Measurements from ENCODE around the gene SNTG2. TPM values are rescaled to one million over a fixed set of nuclear protein-coding genes. Genes with fewer than 3 reads are reported as not detected.

Gene SNTG2
- total and polyA plus RNA-seq, 2 of the 13 experiments (the other 11 are each of a cell fraction or from before 2014, with no cell fraction given) = not detected

- TF ChIP-seq, protein P1, sequence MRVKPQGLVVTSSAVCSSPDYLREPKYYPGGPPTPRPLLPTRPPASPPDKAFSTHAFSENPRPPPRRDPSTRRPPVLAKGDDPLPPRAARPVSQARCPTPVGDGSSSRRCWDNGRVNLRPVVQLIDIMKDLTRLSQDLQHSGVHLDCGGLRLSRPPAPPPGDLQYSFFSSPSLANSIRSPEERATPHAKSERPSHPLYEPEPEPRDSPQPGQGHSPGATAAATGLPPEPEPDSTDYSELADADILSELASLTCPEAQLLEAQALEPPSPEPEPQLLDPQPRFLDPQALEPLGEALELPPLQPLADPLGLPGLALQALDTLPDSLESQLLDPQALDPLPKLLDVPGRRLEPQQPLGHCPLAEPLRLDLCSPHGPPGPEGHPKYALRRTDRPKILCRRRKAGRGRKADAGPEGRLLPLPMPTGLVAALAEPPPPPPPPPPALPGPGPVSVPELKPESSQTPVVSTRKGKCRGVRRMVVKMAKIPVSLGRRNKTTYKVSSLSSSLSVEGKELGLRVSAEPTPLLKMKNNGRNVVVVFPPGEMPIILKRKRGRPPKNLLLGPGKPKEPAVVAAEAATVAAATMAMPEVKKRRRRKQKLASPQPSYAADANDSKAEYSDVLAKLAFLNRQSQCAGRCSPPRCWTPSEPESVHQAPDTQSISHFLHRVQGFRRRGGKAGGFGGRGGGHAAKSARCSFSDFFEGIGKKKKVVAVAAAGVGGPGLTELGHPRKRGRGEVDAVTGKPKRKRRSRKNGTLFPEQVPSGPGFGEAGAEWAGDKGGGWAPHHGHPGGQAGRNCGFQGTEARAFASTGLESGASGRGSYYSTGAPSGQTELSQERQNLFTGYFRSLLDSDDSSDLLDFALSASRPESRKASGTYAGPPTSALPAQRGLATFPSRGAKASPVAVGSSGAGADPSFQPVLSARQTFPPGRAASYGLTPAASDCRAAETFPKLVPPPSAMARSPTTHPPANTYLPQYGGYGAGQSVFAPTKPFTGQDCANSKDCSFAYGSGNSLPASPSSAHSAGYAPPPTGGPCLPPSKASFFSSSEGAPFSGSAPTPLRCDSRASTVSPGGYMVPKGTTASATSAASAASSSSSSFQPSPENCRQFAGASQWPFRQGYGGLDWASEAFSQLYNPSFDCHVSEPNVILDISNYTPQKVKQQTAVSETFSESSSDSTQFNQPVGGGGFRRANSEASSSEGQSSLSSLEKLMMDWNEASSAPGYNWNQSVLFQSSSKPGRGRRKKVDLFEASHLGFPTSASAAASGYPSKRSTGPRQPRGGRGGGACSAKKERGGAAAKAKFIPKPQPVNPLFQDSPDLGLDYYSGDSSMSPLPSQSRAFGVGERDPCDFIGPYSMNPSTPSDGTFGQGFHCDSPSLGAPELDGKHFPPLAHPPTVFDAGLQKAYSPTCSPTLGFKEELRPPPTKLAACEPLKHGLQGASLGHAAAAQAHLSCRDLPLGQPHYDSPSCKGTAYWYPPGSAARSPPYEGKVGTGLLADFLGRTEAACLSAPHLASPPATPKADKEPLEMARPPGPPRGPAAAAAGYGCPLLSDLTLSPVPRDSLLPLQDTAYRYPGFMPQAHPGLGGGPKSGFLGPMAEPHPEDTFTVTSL (CRISPR knock-in tag; IDR thresholded peaks at IDR 0.05; ENCODE audit: borderline replicate concordance) = no peak
- no peak for TF ChIP-seq TCF12 (IDR thresholded peaks at IDR 0.05)
- no peak for TF ChIP-seq TCF12 (CRISPR knock-in tag; IDR thresholded peaks at IDR 0.05)
- no peak for TF ChIP-seq ZNF282 (IDR thresholded peaks at IDR 0.05; ENCODE audit: partially characterized antibody)
- no peak for TF ChIP-seq HNRNPL (IDR thresholded peaks at IDR 0.05; ENCODE audit: low read depth, low read length)
- no peak for TF ChIP-seq ZNF441 (CRISPR knock-in tag; IDR thresholded peaks at IDR 0.05; ENCODE audit: borderline replicate concordance)
- TF ChIP-seq, protein P2, sequence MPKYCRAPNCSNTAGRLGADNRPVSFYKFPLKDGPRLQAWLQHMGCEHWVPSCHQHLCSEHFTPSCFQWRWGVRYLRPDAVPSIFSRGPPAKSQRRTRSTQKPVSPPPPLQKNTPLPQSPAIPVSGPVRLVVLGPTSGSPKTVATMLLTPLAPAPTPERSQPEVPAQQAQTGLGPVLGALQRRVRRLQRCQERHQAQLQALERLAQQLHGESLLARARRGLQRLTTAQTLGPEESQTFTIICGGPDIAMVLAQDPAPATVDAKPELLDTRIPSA (CRISPR knock-in tag; IDR thresholded peaks at IDR 0.05; ENCODE audit: borderline replicate concordance) = no peak
- TF ChIP-seq ZNF274 (CRISPR knock-in tag; IDR thresholded peaks at IDR 0.05) = no peak
- TF ChIP-seq SKI (IDR thresholded peaks at IDR 0.05; ENCODE audit: partially characterized antibody) = no peak
- TF ChIP-seq PCBP2 (optimal IDR thresholded peaks at IDR 0.05; ENCODE audit: low read depth, low read length, poor library complexity, severe bottlenecking) = no peak
- TF ChIP-seq REXO4 (CRISPR knock-in tag; IDR thresholded peaks at IDR 0.05; ENCODE audit: borderline replicate concordance) = no peak
- TF ChIP-seq ZBTB1 (CRISPR knock-in tag; IDR thresholded peaks at IDR 0.05; ENCODE audit: borderline replicate concordance) = no peak
- TF ChIP-seq HNRNPH1 (optimal IDR thresholded peaks at IDR 0.05; ENCODE audit: low read depth, low read length) = no peak
- TF ChIP-seq CEBPB (IDR thresholded peaks at IDR 0.05; ENCODE audit: borderline replicate concordance, low read depth, low read length) = no peak
- TF ChIP-seq SNAPC2 (CRISPR knock-in tag; IDR thresholded peaks at IDR 0.05) = no peak
Measured at GRCh38 chr2:1393321-1393720, 442.7 kb downstream of the SNTG2 start (continued).
